Loucy (cell line): ENCODE data around the gene TRIML2.

Source experiments
- CTCF ChIP-seq: fragments of 200-600 bp; sonication (generic); conservative IDR thresholded peaks from 2 replicates; pipeline ENCODE4 v1.5.1; 2014; ENCODE audit warnings: mild to moderate bottlenecking, antibody characterized with exemption, low read length
- EZH2phosphoT487 ChIP-seq: fragments of 200-600 bp; IDR thresholded peaks from 2 replicates; pipeline ENCODE4 v1.6.1; 2018; ENCODE audit warnings: antibody characterized with exemption, mild to moderate bottlenecking, moderate library complexity, borderline replicate concordance

GRCh38 chr4:188117631-188118324 lies 8.4 kb upstream of the TRIML2 start:
- TF ChIP-seq CTCF (no peak), EZH2phosphoT487 (no peak)
